ENCODE data around the gene LZTFL1. TPM values are rescaled to one million over a fixed set of nuclear protein-coding genes. Genes with fewer than 3 reads are reported as not detected.

The LZTFL1 gene
- polyA plus RNA-seq, 4 donors = 52.4 to 64.8 (median 64.4) TPM

Other genes with a start within 250 kb of the LZTFL1 start
- gene LIMD1, start 247.4 kb downstream of the LZTFL1 start, polyA plus RNA-seq (ENCODE audit: insufficient read length in 4 of 4) = 10 to 100 TPM; 14.0 to 17.0 (median 15.6) TPM
- gene SACM1L, start 152.7 kb downstream of the LZTFL1 start, polyA plus RNA-seq (ENCODE audit: insufficient read length in 4 of 4) = 10 to 100 TPM; 56.0 to 71.5 (median 65.3) TPM
- under 1 TPM; 0.08 to 0.30 (median 0.10) TPM for gene SLC6A20, start 45.6 kb downstream of the LZTFL1 start, polyA plus RNA-seq (ENCODE audit: insufficient read length in 4 of 4)
- under 1 TPM in 1 of 4 donors, not detected in 3; 0.22 TPM for gene CCR9, start 44.4 kb upstream of the LZTFL1 start, polyA plus RNA-seq (ENCODE audit: insufficient read length in 4 of 4)
- under 1 TPM; 0.14 to 0.30 (median 0.26) TPM for gene CXCR6, start 101.3 kb upstream of the LZTFL1 start, polyA plus RNA-seq (ENCODE audit: insufficient read length in 4 of 4)
- gene FYCO1, start 153.7 kb upstream of the LZTFL1 start, polyA plus RNA-seq (ENCODE audit: insufficient read length in 4 of 4) = 10 to 100 TPM; 17.5 to 22.0 (median 19.2) TPM
- under 1 TPM; 0.06 to 0.53 (median 0.33) TPM for gene XCR1, start 185.4 kb upstream of the LZTFL1 start, polyA plus RNA-seq (ENCODE audit: insufficient read length in 4 of 4)

All from right renal pelvis (tissue), 4 donors.